IPS-18a (cell line): ENCODE results near the gene RAMP1.

ENCODE experiments used
- H3K27ac ChIP-seq: one replicate; pipeline ENCODE4 v1.5.1; 2013; ENCODE audit warnings: low read length
- H3K27me3 ChIP-seq: one replicate; pipeline ENCODE4 v1.6.1; 2013; ENCODE audit warnings: mild to moderate bottlenecking, low read length; ENCODE audit not compliant: control insufficient read depth, insufficient read depth
- H3K36me3 ChIP-seq: one replicate; pipeline ENCODE4 v1.6.1; 2013; ENCODE audit warnings: low read depth, low read length; ENCODE audit not compliant: control insufficient read depth
- H3K4me1 ChIP-seq: one replicate; pipeline ENCODE4 v1.6.1; 2013; ENCODE audit warnings: low read depth, low read length; ENCODE audit not compliant: control insufficient read depth
- H3K4me3 ChIP-seq: one replicate; pipeline ENCODE4 v1.5.1; 2013; ENCODE audit warnings: low read length
- H3K9ac ChIP-seq: one replicate; pipeline ENCODE4 v1.6.1; 2013; ENCODE audit warnings: mild to moderate bottlenecking, low read length, moderate library complexity
- H3K9me3 ChIP-seq: one replicate; pipeline ENCODE4 v1.6.1; 2013; ENCODE audit warnings: low read depth, low read length; ENCODE audit not compliant: control insufficient read depth

RAMP1 gene

DNA sequence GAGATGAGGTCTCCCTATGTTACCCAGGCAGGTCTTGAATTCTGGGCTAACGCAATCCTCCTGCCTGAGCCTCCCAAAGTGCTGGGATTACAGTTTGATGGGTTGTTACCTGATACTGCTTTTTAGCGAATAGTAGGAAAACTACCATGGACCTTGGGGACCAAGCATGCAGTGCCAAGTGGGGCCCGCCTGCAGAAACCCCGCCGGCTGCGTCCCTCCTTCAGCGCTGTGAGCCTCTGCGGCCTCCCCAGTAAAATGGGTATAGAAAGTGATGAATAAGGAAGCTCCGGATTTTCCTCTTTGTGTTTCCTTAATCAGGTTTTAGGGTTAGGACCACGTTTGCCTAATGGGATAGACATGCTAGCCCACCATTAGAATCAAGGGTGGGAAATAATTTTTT, 30.4 kb downstream of the RAMP1 start:
- Histone ChIP-seq H3K27ac (no peak overlapping the region), H3K9me3 (no peaks in the 10 kb centered on the region), H3K4me3 (no peak overlapping the region), H3K27me3 (no peaks in the 10 kb centered on the region), H3K9ac (no peak overlapping the region), H3K4me1 (no peaks in the 10 kb centered on the region), H3K36me3 (no peaks in the 10 kb centered on the region)

DNA sequence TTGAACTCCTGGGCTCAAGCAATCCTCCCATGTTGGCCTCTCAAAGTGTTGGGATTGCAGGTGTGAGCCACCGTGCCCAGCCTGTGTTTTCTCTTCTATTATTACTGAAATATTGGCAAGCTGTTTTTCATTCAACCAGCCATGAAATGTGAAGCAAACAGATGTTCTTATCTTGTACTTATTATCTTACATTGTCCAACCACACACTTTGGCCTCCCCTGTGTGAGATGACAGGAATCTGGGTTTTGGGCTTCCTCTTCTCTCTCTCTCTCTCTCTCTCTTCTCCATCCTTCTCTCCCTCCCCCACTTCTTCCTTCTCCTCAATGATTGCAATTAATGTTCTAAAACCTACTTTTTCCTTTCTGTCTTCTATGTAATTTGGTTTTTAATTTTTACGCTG, 33.1 kb downstream of the RAMP1 start:
- no peak overlapping the region for H3K9ac ChIP-seq
- no peaks in the 10 kb centered on the region for H3K36me3 ChIP-seq
- no peaks in the 10 kb centered on the region for H3K9me3 ChIP-seq
- no peak overlapping the region for H3K4me3 ChIP-seq
- H3K27me3 ChIP-seq = no peaks in the 10 kb centered on the region
- H3K27ac ChIP-seq = no peak overlapping the region
- no peaks in the 10 kb centered on the region for H3K4me1 ChIP-seq

DNA sequence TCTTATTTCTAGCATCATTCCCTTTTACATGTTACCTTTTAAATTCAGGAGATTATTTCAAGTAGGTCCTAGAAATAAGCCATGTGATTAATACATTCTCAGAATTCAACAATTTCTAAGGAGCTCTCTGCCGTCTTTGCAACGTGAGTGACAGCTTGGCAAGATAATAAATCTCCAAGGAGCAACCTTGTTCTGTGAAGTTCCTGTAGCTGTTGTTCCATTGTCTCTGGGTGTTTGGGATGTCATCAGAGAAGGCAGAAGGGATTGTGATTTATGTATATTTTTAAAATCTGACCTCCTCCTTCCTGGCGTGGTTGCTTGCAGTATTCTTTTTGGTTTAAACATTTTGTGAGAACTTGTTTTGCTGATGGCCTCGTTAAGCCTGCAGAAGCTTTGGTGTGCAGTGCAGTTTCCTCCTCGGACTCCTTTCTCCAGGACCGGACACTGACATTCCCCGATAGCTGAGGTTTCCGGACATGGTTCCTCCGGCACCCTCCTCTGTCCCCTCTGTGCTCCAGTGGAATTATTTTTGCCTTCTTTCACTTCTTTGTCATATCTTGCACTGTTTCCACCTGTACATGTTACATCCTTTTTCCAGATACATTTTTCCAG, 33.7 kb downstream of the RAMP1 start:
- H3K4me3 ChIP-seq = no peak overlapping the region
- H3K9ac ChIP-seq = no peak overlapping the region

DNA sequence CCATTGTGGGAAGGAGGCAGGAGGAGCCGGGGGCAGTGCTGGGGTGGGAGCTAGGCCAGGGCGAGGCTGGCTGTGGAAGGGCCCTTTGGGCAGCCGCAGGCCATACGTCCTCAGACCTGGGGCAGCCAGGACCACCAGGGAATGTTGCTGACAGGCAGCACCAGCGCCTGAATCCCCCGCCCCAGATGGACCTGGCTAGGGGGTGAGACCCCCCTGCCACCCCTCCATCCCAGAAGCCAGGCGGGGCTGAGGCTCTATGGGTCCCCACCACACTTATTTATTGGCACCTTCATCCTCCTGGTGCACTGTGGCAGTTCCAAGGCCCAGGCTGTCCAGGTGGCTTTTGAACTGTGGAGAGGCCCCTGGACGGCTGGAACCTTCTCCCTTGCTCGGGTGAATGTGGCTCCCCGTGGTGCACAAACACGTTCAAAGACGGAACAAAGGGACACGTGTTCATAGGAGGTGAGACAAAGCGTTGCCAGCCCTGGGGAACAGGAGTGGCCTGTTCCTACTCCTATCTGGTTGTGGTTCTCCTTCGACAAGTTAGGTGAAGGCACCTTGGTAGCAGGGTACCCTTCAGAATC, 35.1 kb downstream of the RAMP1 start:
- Histone ChIP-seq H3K4me1 (no peaks in the 10 kb centered on the region), H3K9me3 (no peaks in the 10 kb centered on the region), H3K9ac (no peak overlapping the region), H3K27ac (no peak overlapping the region), H3K36me3 (no peaks in the 10 kb centered on the region), H3K4me3 (no peak overlapping the region), H3K27me3 (no peaks in the 10 kb centered on the region)

More for the DNA sequence above, 33.7 kb downstream of the RAMP1 start:
- Histone ChIP-seq H3K9me3 (no peaks in the 10 kb centered on the region), H3K27me3 (no peaks in the 10 kb centered on the region), H3K36me3 (no peaks in the 10 kb centered on the region), H3K27ac (no peak overlapping the region), H3K4me1 (no peaks in the 10 kb centered on the region)

DNA sequence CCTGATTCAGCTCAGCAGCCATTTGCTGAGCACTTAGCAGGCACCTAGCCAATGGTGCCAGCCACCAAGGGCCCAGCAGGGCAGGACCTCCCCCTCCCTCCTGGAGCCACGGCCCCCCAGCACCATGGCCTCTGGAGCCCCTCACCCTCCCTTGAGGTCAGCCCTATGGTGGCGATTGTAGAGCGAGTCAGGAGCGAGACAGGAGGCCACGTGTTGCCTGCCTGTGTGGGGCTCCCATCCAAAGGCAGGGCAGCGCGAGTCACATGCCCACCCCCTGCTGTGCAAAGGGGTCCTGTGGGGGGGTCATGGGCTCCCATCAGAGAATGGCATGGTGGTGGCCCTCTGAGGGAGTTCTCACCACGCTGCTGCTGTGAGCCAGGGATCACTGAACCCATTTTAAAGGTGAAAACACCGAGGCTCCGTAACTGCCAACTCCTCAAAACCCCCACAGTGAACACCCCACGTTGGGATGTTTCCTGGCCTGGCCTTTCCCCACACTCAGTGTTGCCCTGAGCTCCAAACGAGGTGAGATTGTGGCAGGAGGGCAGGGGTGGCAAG, 35.6 kb downstream of the RAMP1 start:
- H3K27ac ChIP-seq = no peak overlapping the region
- H3K27me3 ChIP-seq = no peaks in the 10 kb centered on the region
- H3K9ac ChIP-seq = no peak overlapping the region
- no peaks in the 10 kb centered on the region for H3K36me3 ChIP-seq
- H3K4me1 ChIP-seq = no peaks in the 10 kb centered on the region
- no peaks in the 10 kb centered on the region for H3K9me3 ChIP-seq
- no peak overlapping the region for H3K4me3 ChIP-seq

DNA sequence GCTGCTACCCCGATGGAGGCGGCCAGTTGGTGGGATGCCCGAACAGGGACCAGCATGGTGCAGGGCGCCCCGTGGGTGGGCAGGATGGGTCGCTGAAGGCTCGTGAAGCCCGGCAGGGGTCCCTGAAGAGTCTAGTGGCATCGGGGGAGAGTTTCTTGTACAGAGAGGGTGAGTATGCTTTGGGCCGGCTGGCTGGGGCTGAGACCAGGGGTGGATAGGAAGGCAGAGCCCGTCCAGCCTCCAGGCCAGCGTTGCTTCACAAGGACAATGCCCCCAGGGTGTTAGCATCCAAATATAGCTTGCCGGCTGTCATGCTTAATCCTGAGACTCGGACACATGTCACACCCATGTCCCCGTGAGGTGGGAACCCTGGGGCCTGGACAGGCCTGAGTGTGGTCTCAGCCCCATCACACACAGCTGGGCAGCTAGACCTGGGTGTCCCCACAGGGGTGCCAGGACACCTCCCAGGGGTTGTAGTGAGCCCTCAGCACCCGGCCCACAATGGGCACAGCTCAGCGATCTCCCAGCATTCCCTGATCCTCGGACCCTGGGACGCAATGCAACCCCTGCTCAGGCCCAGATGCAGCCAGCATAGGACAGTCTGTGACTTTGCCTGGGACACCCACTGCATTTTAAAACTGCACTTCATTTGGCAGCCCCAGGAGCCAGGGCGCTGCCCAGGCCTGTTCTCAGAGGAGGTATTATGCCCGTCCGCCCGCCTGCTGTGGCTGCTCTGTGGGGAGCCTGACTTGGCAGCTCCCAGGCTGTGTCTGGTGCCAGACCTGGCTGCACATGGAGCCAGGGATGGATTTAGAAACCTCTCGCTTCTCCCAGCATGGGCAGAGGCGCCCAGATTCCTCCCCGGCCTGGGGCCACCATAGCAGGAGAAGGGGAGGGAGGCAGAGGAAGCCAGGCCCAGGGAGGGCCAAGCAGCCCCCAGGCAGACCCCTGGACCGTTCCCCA, 36.4 kb downstream of the RAMP1 start:
- Histone ChIP-seq H3K27ac (no peak overlapping the region), H3K4me1 (no peaks in the 10 kb centered on the region), H3K27me3 (no peaks in the 10 kb centered on the region), H3K4me3 (no peak overlapping the region), H3K9me3 (no peaks in the 10 kb centered on the region), H3K9ac (no peak overlapping the region), H3K36me3 (no peaks in the 10 kb centered on the region)

DNA sequence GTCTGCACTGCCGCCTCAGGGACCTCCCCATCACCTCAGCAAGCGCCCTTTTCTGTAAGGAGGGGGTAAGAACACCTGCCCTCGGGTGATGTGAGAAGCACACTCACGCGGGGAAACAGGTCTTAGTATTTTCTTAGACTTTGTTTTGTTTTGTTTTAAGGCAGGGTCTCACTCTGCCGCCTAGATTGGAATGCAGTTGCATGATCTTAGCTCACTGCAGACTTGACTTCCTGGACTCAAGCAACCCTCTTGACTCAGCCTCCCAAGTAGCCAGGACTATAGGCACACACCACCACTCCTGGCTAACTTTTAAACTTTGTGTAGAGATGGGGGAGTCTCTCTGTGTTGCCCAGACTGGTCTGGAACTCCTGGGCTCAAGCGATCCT, 37.1 kb downstream of the RAMP1 start:
- Histone ChIP-seq H3K27me3 (no peaks in the 10 kb centered on the region), H3K36me3 (no peaks in the 10 kb centered on the region), H3K4me3 (no peak overlapping the region), H3K27ac (no peak overlapping the region), H3K9me3 (no peaks in the 10 kb centered on the region), H3K4me1 (no peaks in the 10 kb centered on the region), H3K9ac (no peak overlapping the region)

DNA sequence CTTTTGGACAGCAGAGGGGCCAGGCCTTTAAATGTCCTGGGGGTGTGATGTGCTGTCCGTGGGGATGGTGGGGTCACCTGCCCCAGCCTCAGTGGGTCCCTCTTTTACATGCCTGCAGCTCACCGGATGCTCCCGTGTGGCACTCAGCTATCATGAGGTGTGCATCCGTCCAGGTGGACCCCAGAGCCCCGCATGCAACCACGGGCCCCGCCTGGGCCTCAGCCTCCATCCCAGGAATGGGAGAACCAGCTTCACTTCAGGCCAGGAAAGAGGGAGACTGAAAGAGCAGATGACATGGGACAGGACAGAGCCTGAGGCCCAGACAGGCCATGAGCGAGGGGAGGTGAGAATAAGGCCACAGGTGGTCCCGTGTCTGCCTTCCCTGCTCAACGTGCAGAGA, 37.5 kb downstream of the RAMP1 start:
- Histone ChIP-seq H3K27me3 (no peaks in the 10 kb centered on the region), H3K4me3 (no peak overlapping the region), H3K27ac (no peak overlapping the region), H3K36me3 (no peaks in the 10 kb centered on the region), H3K4me1 (no peaks in the 10 kb centered on the region), H3K9ac (no peak overlapping the region), H3K9me3 (no peaks in the 10 kb centered on the region)

DNA sequence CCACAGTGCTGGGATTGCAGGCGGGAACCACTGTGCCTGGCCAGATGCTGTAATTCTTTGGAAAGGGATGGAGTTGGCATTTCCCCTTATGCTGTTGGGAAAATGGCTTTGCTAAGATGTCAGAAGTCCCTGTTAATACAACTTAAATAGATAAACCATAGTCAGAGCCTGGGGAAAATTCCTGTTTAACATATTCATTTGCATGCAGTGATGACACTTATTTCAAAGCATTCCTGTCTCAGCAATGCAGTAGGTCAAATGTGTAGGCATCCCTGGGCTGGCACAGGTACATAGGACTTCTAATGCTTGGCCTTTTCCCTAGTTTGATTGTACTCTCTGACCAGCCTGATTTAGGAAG, 38.6 kb downstream of the RAMP1 start:
- Histone ChIP-seq H3K9me3 (no peaks in the 10 kb centered on the region), H3K27ac (no peak overlapping the region), H3K4me1 (no peaks in the 10 kb centered on the region), H3K36me3 (no peaks in the 10 kb centered on the region), H3K4me3 (no peak overlapping the region), H3K27me3 (no peaks in the 10 kb centered on the region), H3K9ac (no peak overlapping the region)

DNA sequence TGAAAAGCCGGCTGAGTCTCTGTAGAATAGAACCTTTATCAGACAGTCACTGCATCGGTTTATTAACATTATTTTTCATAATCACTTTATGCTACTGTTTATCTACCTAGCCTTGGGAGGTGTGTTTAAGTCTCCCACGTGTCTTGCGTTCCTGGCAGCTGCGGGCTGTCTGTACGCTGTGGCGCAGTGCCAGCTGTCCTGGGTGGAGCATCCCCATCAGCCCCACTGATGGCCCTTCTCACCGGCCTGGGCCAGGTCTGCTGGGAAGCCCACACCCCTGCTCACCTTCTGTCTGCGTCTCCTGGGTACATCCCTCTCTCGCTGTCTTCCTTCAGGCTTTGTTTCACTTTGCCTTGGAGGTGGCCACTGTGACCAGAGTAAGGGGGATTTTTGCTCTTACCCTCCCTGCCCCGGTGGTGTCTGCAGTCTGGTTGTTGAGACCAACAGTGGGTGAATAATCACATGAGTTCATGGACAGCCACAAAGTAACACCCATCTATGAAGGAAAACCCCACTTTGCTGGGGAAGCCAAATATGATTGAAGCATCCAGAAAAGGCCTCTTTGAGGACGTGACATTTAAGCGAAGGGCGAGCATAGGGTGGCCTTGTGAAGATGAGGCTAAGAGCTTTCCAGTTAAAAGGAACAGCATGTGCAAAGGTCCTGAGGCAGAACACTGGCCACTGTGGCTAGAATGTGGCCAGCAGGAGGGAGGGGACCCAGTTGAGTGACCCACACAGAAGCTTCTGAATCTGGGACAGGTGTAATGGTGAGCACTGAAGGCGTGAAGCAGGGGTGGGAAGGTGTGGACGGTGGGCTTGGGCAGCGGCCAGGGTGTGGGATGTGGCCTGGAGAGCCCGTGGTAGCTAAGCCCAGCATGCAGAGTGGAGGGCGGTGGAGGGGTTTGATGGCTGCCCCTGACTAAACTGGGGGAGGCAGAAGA, 41.7 kb downstream of the RAMP1 start:
- H3K36me3 ChIP-seq = no peaks in the 10 kb centered on the region
- no peaks in the 10 kb centered on the region for H3K4me1 ChIP-seq
- H3K9ac ChIP-seq = no peak overlapping the region
- H3K27ac ChIP-seq = no peak overlapping the region
- no peaks in the 10 kb centered on the region for H3K9me3 ChIP-seq
- no peak overlapping the region for H3K4me3 ChIP-seq
- no peaks in the 10 kb centered on the region for H3K27me3 ChIP-seq
